ENCODE measurements around the gene EXOC4.
"Not testable (repeated sequence)": the region's sequence is repeated elsewhere in the genome, so short reads cannot be mapped to it uniquely, and the experiment has no call there.

EXOC4 gene

GRCh38 chr7:133904776-133905175 is 651.9 kb downstream of the EXOC4 start:
- DNase-seq, result no peak

GRCh38 chr7:133906553-133906952 is 653.7 kb downstream of the EXOC4 start:
- DNase-seq, result not testable (repeated sequence)

- DNase-seq, result no peak
Measured at GRCh38 chr7:133910761-133911160, 657.9 kb downstream of the EXOC4 start.

DNA sequence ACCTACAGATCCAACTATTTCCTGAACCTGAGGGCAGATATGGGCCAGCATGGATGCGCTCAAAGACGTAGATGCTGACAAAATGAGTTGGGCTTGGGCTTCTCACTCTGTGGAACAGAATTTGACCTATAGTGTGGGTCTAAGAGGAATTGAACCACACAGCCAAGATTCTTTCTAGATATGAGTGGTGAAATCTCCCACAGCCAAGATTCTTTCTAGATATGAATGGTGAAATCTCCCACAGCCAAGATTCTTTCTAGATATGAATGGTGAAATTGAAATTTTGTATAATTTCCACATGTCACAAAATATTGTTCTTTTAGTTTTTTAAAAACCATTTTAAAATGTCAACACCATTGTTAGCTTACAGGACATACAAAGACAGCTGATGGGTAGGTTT is 658.8 kb downstream of the EXOC4 start:
- no peak for DNase-seq

DNA sequence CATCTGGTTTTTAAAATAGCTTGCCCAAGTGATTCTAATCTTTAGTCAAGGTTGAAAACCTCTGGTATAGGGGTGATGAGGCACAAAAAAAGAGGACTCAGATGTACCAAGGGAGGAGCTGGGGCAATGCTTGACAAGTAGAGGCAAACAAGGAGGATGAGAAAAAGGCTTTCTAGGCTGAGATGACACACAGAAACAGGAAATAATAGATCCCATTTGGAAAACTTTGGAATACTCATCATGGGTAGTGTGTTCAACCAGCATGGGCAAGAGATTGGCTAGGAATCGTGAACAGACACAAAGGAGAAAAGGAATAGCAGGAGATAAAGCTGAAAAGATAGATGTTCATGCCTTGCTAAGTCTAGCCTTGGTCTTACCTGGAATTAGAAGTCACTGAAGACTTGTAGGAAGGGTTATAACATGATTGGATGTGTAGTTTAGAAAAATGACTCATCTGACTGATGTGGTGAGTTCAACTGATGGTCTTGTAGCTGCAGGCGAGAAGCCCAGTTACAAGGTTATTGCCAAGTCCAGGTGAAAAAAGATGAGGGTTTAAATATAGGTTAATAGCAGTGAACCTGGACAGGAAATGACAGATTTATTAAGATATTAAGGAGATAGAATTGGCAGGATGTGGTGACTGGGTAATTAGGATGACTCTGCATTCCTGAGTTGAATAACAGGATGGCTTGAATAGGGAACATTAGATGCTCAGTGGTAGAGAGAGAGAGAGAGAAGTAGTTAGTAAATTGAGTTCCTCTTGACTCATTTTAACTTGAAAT is 660.2 kb downstream of the EXOC4 start:
- DNase-seq, result no peak

- no peak for DNase-seq
Measured at GRCh38 chr7:133916621-133917020, 663.7 kb downstream of the EXOC4 start.

DNA sequence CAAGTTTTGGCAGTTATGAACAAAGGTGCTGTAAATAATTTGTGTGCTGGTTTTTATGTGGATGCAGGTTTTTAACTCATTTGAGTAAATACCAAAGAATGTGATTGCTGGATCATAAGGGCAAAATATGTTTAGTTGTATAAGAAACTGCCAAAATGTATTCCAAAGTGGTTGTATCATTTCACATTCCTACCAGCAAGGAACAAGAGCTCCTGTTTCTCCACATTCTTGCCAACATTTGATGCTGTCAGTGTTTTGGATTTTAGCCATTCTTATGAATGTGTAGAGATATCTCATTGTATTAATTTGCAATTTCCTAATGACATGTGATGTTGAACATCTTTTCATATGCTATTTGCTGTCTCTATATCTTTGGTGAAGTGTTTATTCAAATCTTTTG is 666.9 kb downstream of the EXOC4 start:
- no peak for DNase-seq

GRCh38 chr7:133921635-133922182 is 668.8 kb downstream of the EXOC4 start:
- DNase-seq, result no peak

DNA sequence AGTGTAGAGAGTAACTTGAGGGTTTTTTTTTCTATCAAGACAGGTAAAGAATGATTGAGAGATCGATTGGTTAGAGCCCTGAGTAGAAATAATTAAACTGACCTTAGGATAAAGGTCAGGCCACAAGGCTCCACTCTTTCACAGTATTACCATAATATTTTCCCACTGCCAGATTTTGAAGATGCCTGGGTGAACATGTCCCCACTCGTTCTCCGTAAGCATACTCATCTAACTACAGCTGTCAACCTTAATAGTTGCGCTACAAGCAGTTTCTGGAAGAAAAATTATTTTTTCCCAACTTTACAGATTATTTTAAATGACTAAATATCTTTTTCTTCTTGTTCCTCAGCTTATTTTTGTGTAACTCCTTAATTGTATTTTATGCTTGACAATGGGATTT is 671.1 kb downstream of the EXOC4 start:
- DNase-seq, result no peak

DNA sequence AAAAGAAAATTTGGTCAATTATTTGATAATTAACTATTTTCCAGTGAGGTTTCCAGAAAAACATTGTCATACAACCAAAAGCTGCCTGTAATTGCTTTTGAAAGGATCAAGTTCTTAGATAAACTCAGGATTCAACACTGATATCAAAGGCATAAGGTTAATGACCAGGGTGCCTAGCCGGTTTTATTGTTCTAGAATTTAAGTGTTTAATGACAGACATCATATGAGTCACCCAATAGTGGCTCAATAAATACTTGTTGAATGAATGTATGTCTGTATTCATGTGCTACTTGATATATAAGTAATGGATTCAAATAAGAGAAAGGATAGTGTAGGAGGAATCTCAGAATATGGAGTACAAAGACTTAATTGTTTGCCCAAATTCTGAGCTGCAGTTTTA is 678.2 kb downstream of the EXOC4 start:
- DNase-seq, result no peak

- DNase-seq, result no peak
Measured at GRCh38 chr7:133932591-133932990, 679.7 kb downstream of the EXOC4 start.

DNA sequence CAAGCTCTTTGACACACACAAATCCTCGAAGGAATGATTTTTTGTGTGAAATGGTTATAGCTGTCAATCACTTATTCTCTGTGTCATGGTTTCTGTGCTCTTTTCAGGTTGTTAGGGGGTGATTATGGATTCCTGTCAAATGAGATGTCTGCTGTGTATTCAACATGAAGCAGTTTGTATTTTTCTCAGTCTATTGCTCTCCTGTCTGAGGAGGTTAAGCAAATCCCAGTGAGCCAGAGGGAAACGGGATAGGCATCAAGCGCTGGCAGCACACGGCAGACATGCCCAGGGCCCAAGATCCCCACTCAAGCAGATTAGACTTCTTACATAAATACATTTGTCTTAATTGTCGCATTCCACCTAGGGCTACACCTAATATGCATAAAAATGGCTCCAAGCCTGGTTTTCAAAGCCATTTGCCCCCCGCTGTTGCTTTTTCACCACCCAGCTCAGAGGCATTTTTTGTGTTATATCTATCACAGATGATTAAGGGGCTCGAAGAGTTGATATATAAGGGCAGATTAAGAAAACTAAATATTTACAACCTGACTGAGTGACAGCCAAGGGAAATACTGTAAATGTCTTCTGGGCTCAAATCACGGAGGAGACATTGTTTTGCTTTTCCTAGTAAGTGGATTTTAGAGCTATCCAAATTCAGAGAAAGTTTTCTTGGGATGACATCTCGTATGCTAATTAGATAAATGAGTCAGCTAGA is 681.5 kb downstream of the EXOC4 start:
- DNase-seq, result no peak

DNA sequence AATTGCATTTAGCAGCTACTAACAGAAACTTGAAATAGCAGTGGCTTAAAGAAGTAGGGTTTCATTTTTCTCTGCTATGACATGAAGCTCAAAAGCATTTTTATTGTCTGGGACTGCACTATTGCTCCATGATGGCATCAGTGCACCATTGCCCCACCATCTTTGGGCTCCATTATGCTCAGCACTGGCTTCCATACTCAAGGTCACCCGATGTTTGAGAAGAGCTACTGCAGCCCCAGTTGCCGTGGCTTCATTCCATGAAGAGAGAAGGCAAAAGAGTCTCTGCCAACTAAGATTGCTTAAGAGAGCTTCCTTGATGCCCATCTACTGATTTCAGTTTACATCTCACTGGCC is 682.1 kb downstream of the EXOC4 start:
- no peak for DNase-seq

DNA sequence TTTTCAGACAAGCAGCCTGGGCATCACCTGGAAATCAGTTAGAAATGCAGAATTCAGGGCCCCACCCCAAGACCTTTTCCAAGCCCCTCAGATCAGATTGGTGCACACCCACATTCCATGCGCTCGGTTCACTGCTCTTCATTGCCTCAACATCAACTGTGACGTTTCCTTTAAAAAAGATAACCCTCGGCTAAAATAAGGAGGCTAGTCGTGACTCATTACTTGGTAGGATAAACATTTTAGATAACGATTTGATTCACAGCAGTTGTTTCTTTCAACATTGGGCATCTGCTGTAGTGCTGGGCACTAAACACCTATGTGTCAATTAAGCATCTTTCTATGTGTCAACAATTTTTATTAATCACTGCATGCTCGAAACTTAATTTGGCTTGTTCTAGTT is 683.2 kb downstream of the EXOC4 start:
- no peak for DNase-seq

DNA sequence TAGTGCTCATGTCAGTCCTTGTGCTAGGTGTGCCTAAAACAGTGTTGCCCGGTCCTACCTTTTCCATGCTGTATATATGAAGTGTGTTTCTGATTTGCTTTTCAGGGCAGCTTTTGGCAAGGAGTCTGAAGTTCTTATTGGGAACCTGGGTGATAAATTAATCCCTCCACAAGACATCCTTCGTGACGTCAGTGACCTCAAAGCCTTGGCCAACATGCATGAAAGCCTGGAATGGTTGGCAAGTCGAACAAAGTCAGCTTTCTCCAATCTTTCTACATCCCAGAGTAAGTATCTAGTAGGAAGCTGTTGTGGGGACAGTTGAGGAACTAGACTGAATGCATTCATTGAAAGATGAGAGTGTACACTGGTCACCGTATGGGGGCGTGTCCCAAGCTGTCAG is 684.9 kb downstream of the EXOC4 start:
- DNase-seq, result no peak

GRCh38 chr7:133940368-133940767 is 687.5 kb downstream of the EXOC4 start:
- DNase-seq, result no peak

DNA sequence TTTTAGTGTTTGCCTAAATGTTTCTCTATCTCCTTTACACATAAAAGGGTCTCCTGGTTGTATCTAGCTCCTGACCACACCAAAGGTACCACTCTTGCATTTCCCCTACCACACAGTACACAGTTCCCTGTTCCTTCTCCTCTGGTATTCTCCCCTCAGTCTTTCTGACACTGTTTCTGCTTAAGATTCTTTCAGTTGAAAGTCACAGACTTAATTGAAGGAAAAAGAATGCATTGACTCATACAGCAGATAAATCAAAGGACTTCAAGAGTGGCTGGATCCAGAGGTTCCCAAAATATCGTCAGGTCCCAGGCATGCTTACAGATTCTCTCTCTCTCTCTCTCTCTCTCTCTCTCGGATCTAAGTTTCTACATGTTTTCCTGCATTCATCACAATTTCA is 688.6 kb downstream of the EXOC4 start:
- DNase-seq, result no peak

DNA sequence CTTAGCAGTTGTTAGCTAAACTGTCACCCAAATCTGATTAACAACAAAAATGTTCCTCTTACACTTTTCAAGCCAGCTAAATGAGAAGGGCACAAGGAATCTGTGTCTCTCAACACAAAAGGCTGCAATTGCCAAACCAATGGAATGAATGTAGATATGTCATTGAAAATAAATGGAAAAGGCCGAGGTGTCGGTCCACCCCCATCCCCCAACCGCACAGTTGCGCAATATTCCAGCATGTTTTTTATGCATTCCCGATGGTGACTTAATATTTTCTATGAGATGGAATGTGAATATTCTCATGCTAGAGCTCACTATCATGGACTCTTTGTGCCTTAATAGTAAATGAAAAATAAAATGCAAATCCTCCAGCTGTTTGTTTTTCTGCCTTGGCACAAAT is 692.6 kb downstream of the EXOC4 start:
- no peak for DNase-seq

DNA sequence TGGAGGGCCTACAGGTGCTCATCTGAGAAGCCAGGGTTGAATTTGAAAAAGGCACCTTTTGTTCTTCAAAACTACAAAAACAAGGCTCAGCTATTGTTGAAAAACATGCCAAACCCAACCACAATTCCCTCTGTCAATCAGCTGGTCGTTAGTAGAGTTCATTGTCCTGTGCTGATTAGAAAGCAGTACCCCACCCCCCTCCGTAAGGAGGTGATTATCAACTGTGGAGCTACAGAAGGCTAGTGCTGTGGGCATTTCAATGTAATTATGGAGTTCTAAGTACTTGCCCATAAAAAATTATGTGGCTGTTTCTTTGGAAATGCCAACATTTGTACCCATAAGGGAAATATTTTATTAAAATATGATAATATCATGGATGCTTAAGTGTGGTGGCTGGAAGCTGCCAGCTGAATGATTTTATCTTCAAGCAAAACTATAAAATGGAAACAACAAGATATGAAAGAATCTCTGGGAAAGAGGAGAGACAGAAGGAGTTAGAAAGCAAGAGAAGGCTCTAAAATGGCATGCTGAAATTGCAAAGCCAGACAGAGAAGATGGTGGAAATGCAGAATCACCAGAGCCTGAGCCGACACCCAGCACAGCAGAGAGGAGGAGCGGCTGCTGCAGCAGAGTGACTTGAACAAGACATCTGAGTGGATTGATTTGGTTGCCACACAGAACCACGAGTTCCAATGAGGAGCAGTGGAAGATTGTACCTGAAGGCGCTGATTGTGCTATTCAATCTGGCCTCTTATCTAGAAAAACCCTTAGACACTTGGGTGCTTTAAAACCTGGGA is 694.8 kb downstream of the EXOC4 start:
- DNase-seq, result no peak

DNA sequence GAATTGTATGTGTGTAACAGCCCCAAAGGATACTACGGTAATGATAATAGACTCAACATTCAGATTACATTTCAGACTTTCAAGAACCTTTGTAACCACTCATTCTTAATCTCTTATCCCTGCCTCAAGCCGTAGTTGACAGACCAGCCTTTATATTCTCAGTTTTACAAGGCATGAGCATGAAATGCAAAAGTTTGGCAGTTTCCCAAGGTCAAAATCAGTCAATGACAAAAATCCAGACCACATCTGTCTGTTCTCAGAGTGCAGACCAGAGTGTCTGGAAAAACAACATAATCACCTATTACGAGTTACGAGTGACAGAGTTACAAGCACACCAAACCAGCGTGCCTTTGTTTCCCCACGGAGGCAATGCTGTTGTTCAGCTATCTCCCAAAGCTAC is 695.7 kb downstream of the EXOC4 start:
- DNase-seq, result no peak

GRCh38 chr7:133950855-133951254 is 698.0 kb downstream of the EXOC4 start:
- DNase-seq, result no peak

- no peak for DNase-seq
Measured at GRCh38 chr7:133955208-133955607, 702.3 kb downstream of the EXOC4 start.

DNA sequence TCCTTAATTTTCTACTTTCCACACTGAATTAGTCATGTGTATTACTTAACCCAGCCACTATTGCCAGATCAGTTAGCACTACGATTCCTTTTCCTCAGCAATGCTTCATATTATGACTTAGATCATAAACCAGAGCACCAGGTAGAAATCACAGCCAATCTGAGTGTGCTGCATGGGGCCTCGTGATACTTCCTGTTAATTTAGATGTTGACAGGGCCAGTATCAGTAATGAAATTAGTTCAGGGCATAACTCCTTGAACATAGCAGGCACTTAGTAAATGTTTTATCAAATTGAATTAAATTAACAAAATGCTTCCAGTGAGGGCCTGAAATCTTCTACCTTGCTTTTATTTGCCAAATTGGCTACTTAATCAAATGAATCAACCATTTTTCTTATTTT is 705.0 kb downstream of the EXOC4 start:
- no peak for DNase-seq

DNA sequence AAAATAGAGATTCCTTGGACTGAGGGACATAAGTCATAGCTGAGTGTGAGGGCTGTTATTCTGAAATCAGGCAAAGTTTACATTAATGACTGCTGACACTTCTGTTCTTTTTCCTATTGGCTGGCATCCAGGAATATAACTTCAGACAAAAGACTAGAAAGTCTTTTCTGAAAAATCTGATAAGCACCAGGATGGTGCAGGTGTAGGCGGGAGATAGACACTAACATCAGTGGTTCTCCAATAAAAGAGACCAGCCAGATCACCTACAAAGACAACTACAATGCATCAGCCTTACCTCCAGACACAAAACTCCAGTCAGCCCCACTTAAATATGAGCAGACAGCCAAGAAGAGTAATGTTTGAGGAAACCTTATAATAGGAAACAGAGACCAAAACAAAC is 705.9 kb downstream of the EXOC4 start:
- no peak for DNase-seq

Measured in SIG-M5 (cell line).